Thyroid gland (tissue), 4 donors: ENCODE data around the gene EYS.

Experiments used
- POLR2A ChIP-seq, 2 donors: fragments of 450-650 bp; IDR thresholded peaks; one replicate each; pipeline ENCODE4 v1.6.1; 2017; ENCODE audit warnings: antibody characterized with exemption in 2 of 2, mild to moderate bottlenecking in 2 of 2, moderate library complexity in 1 of 2
- TF ChIP-seq, protein P1 (sequence below), 6 experiments: fragments of 200-600 bp in 3 of 6; fragments of 450-650 bp in 3 of 6; sonication (generic) in 3 of 6; IDR thresholded peaks; one replicate each; pipeline ENCODE4 v1.5.1; 2016 to 2019; ENCODE audit warnings: antibody characterized with exemption in 6 of 6, mild to moderate bottlenecking in 2 of 6, inconsistent platforms in 1 of 6, moderate library complexity in 1 of 6

DNA sequence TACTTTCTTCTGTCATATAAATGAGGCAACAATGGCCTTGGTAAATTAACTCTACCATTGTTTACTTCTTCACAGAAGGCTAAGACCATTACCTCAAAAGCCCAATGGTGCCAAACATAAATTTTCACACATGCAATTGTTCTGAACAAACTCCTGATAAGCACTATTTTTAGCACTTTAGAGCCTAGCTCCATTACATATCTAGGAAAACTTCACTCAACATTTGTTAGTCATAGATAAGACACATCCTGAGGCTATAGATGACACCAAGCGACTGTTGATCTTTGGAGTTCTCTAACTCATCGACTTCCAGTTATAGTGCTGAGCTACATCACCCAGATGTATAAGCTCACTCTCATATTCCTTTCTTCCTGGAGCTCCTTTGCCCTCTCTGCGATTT is 245.9 kb downstream of the EYS start:
- TF ChIP-seq, protein P1, sequence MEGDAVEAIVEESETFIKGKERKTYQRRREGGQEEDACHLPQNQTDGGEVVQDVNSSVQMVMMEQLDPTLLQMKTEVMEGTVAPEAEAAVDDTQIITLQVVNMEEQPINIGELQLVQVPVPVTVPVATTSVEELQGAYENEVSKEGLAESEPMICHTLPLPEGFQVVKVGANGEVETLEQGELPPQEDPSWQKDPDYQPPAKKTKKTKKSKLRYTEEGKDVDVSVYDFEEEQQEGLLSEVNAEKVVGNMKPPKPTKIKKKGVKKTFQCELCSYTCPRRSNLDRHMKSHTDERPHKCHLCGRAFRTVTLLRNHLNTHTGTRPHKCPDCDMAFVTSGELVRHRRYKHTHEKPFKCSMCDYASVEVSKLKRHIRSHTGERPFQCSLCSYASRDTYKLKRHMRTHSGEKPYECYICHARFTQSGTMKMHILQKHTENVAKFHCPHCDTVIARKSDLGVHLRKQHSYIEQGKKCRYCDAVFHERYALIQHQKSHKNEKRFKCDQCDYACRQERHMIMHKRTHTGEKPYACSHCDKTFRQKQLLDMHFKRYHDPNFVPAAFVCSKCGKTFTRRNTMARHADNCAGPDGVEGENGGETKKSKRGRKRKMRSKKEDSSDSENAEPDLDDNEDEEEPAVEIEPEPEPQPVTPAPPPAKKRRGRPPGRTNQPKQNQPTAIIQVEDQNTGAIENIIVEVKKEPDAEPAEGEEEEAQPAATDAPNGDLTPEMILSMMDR (IDR thresholded peaks at IDR 0.05), result no peak
- no peak for TF ChIP-seq POLR2A (IDR thresholded peaks at IDR 0.05)
